GM10847 (cell line): Measurements from ENCODE around the gene TRRAP.

Experiments used
- POLR2A ChIP-seq: IDR thresholded peaks from 2 replicates; pipeline ENCODE4 v1.6.1; 2011; ENCODE audit not compliant: insufficient read length; ENCODE audit errors: extremely low read depth

The TRRAP gene

DNA sequence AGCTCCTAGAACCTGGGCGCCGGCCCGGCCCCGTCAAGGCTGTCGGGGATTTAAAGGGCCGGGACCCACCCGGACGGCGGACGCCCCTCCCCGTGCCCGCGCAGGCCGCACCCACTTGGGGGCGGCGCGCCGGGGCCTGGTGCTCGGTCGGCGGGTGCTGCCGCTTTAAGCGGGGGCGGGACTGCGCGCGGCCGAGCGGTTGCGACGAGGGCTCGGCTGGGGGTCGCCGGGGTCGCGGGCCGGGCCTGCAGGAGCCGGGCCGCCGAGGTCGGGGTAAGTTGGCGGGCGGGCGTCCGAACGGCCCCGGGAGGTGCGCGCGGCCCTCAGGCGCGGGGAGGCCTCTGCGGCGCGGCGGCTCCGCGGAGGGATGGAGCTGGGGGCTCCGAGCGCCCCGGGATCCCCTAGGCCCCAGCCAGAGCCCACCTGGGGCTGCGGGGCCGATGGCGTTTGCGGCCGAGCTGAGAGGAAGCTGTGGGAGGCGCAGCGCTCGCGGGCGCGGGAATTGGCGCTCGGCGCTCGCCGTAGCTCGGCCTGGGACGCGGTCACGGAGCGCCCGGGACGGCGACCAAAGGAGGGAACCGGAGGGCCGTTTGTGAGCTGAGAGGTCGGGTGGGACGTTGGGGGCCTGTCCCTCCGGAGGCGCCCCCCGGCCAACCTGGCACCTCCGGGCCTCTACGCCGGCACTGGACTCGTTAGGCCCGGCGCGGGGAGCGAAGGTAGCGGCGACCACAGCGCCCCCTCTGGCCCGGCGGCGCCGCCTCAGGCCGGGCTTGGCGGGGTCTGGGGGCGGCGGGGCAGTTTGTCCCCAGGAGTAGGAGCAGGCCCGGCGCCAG, at the start of gene TRRAP:
TRRAP (plus strand) TSS at position 168 of the 833 bp plus-strand sequence. CDS start 2,619 bp downstream, outside the sequence.
- peak; percentile 21 for TF ChIP-seq POLR2A

DNA sequence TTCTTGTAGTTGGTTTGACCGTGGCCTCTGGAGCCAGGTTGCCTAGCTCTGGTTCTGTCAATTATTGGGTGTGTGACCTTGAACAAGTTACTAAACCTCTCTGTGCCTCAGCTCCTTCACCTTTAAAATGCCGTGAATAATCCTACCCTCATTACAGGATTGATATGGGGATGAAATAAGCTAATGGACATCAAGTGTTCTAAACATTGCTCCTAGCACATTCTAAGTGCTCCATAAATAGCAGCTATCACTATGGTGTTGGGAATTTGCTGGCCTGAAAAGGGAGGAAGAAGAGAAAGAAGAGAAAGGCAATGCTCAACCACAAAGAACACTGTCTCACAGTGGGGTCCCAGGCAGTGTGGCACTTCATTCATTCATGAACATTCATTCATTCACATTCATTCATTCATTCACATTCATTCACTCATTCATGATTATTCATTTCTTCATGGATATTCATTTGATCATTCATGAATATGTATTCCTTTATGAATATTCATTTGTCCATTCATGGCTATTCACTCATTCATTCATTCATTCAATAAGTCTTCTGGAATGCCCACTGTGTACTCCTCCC, 47.3 kb upstream of the TRRAP start:
- no peak for TF ChIP-seq POLR2A

DNA sequence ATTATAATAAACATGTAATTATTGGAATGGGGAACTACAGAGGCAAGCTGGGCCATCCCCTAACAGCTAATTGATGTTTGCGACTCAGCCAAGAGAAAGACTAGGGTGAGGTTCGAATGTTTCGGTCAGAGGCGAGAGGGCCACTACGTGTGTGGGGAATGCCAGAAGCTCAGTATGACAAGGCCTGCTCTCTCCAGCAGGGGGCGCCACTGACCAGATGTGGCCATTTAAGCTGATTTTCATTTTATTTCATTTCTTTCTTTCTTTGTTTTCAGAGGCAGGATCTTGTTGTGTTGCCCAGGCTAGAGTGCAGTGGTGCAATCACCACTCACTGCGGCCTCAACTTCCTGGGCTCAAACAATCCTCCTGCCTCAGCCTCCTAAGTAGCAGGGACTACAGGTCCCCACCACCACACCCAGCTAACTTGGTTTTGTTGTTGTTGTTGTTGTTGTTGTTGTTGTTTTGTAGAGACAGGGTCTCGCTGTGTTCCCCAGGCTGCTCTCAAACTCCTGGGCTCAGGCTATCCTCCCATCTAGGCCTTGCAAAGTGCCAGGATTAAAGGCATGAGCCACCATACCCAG, 46.6 kb upstream of the TRRAP start:
- no peak for TF ChIP-seq POLR2A

DNA sequence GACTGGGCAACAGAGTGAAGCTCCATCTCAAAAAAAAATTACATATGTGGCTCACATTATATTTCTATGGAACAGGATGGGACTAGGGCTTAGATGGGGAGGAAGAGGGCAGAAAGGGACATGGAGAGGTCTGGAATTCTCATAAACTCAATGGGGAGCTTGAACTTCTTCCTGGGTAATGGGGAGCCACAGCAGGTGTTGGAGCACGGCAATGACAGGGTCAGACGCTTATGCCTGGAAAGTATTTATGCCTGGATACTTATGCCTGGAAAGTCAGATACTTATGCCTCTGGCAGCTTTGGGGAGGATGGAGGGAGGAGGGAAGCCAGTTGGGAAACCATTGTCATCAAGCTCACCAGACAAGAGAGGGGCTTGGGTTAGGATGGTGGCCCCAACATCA, 45.3 kb upstream of the TRRAP start:
- TF ChIP-seq POLR2A: no peak

DNA sequence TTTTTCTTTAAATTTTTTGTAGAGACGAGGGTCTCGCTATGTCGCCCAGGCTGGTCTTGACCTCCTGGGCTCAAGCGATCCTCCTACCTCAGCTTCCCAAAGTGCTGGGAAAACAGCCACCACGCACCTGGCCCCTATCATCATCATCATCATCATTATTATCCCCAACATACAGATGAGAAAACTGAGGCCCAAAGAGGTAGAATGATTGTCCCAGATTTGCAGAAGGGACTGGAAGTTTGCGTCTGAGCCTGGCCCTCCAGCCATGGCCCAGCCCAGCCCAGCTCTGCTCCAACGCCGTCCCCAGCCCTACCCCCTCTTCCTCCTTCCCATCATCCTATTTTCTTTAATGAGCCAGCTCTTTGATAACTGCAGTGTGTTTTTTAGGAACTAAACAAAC, 43.4 kb upstream of the TRRAP start:
- no peak for TF ChIP-seq POLR2A

DNA sequence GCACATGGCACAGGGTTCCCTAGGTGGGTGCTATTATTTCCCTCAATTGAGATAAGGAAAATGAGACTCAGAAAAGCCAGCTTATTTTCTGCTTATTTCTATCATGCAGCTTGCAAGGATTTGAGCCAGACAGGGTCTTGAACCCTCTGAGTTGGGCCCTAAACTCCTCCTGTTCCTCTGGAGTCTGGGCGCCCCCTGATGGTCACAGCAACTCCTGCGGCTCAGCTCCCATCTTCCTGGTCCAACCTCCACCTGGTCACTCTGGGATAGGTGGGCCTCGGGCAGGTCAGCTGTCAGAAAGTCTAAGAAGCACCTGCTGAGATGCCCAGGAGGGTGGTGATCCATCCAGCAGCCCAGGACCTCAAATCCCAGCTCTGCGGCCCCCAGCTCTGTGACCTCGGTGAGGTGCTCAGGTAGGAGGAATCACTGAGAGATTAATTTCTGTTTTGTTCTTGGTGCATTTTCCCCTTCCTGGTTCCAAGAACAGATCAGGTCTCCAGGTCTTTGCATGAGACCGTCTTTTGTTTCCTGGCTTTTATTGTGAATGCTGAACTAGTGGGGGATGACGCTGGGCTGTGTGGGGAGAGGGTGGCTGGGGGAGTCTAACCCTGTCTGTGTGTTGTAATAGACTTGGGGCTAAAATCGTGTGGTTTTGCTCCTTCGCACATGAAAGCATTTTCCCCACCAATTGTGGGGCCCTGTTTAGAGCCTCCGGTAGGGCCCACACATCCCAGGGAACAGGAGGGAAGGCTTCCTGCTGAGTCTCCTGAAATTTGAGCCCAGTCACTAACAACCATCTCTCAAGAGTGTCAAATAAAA, 41.3 kb upstream of the TRRAP start:
- TF ChIP-seq POLR2A: no peak

DNA sequence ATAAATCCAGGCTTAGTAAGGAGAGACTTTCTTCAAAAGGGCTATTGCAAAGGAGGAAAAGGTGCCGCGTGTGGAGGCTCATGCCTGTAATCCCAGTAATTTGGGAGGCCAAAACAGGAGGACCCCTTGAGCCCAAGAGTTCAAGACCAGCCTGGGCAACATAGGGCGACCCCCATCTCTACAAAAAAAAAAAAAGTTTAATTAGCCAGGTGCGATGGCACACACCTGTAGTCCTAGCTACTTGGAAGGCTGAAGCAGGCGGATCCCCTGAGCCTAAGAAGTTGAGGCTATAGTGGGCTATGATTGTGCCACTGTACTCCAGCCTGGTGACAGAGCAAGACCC, 40.7 kb upstream of the TRRAP start:
- no peak for TF ChIP-seq POLR2A

DNA sequence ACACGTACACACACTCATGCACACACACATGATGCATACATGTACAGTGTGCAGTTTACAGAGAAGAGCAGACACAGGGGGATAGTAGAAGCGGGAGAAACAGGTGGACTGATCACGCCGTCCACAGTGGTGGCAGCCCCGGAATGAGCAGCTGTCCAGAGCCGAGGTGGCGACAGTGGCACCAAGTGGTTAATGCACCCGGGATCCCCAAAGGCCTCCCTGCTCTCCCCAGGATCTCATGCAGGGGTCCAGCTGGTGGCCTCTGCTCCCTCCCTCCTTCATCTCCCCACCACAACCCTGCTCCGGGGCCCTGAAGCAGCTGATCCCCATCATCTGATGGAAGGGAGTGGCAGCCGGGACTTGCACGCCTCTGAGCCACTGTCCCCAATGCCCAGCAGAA, 38.2 kb upstream of the TRRAP start:
- TF ChIP-seq POLR2A: no peak

DNA sequence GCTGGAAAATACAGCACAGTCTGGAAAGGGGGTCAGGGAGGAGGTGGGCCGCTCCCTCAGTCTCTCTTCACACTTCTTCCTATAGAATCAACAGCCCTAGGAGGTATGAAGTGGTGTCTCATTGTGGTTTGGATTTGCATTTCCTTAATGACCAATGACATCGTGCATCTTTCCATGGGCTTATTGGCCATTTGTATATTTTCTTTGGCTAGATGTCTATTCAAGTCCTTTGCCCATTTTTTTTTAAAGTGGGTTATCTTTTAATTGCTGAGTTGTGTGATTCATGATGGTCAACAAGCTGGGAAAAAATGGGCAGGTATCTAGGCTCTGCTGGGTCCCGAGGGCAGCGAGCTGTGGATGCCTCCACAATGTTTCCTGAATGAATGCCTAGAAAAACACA, 37.6 kb upstream of the TRRAP start:
- no peak for TF ChIP-seq POLR2A

DNA sequence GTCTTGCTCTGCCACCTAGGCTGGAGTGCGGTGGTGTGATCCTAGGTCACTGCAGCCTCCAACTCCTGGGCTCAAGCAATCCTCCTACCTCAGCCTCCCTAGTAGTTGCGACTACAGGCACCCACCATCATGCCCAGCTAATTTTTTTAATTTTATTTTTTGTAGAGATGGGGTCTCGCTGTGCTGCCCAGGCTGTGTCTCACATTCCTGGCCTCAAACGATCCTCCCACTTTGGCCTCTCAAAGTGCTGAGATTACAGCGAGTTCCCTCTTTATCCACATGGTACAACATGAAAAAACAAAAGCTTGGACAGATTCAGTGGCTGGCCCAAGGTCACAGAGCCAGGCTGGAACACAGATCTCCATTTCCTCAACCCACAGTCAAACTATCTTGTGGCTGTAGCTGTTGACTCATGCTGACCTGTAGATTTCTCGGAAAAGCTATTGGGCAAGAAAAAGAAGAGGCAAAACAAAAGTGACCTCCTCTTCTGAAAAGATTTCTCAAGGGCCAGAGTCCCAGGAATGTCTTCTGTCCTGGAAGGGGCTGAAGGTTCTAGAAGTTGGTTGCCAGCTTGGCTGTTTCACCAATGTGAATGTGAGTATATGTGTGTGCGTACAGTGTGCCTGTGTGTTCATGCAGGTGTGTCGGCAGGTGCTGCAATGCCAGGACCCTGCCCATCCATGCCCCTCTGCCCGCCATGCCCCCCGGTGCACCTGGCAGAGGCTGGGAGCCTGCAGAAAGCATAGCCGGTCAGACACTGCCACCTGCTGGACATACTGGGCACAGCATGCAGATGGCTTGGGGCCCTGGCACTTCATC, 36.9 kb upstream of the TRRAP start:
- TF ChIP-seq POLR2A: no peak

DNA sequence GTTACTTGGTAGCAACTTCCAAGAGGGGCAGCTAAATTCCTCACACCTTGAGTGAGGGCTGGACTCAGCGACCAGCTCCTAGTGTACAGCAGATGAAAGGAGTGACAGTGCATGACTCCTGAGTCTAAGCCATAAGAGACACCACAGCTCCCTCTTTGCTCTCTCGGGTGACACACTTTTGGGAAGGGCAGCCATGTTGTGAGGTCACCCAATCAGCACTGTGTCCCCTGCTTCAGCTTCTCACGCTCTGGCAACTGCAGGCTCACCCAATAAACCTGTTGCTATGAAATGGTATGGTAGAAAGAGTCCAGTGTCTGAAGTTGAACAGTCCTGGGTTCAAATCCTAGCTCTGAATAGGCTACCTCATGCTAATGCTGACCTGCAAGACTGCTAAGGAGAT, 29.4 kb upstream of the TRRAP start:
- TF ChIP-seq POLR2A: no peak

DNA sequence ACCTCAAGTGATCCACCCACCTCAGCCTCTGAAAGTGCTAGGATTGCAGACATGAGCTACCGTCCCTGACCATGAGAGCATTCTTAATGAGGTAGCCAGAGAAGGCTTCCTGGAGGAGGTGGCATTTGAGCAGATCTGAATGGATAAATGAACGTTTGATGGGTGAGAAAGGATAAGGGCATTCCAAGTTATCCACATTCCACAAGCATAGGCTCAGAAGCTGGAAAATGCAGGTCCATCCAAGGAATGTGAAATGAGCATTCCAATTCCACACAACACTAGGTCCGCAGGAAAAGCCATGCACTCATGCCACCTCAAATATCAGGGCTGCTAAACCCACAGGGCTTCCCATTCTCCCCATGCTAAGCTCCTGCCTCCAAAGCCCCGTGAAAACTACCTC, 25.5 kb upstream of the TRRAP start:
- no peak for TF ChIP-seq POLR2A

DNA sequence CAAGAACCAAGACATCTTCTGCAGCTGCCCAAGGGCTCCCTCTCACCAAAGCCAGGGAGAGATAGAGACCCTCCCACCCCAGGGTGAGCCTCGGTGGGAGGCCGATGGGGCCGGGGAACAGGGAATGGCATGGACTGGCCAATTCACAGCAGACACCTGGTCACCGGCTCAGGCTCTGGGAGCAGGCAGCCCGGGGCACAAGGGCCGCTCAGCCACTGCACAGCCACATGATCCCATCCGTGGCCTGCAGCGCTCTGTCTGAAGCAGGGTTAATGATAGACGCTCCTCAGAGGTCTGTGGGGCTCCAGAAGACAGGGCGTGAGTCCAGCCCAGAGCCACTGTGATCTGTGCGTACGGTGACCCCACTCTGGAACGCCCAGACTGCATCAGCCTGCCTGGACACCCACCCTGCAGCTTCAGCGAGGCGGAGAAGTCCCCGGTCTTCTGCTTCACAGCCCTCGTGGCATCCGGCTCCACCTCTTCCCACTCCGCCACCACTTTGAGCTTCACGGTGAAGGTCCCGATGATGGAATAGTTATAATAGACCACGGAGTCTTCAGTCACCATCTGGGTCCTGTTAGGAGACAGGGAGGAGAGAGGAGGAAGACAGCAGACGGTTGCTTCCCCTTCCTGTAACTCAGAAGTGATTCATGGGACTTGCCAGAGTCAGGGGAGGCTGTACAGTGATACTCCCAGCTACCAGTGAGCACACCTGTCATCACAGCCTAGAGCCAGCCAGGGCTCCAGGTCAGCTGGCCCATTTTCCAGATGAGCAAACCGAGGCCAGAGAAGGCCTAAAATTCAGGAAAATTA, 22.5 kb upstream of the TRRAP start:
- TF ChIP-seq POLR2A: no peak

DNA sequence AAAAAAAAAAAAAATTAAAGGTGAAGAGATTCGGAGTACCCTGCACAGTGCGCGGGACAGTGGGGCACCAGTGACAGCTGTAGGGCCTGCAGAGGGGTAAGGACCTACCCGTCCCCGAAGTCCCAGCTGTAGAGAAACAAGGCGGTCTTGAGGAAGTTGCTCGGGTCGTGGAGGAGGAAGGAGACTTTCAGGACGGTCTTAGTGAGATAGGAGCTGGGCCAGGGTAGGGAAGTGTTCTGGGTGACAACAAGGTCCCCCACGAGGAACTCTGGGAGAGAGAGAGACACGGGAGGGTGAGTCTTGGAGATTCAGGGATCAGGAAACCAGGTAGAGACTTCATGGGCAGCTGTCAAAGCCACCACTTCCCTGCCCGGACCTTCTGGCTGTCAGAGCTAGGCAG, 18.3 kb upstream of the TRRAP start:
- no peak for TF ChIP-seq POLR2A
